NCI-H146 treated with DMSO at 0.1 percent for 48 hours (cell line): ENCODE results near the gene TMCC2.
A peak's percentile ranks its signal among the peaks of the same experiment; 100 is the strongest.
"Not testable (repeated sequence)": the region's sequence is repeated elsewhere in the genome, so short reads cannot be mapped to it uniquely, and the experiment has no call there.

Experiments
- DNase-seq: peaks from one replicate; lab custom pipeline; 2025; ENCODE audit not compliant: unreplicated experiment; lab: John Stamatoyannopoulos, UW

The TMCC2 gene

DNA sequence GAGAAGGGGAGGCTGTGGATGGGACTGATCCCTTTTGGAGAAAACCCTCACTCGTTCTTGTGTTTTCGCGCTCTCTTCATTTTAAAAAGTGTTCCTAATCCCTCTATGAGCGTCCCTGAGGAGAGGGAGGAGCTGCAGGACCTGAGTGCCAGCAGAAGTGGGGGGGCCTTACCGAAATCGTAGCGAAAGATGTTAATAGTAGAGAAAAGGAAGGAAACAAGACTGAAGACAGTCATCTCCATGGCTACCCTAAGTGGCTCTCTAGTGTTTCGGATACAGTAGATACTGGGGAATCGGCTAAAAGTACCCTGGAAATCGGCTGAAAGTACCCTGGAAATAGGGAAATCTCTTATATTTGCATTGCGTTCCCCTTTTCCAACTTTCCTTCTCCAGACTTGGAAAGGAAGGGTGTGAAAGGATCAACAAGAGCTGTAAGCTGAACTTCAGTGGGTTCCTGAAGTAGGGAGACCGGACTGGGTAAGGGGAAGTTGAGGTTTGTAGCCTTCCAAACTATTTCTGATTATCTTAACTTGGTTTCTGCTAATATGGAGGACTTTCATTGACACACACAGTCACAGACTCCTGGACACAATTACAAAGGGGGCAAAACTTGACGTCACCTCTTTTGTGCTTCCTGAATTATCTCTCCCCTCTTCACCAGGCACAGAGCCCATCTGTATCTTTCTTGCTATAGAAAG is 15.8 kb upstream of the TMCC2 start:
- no peak for DNase-seq

DNA sequence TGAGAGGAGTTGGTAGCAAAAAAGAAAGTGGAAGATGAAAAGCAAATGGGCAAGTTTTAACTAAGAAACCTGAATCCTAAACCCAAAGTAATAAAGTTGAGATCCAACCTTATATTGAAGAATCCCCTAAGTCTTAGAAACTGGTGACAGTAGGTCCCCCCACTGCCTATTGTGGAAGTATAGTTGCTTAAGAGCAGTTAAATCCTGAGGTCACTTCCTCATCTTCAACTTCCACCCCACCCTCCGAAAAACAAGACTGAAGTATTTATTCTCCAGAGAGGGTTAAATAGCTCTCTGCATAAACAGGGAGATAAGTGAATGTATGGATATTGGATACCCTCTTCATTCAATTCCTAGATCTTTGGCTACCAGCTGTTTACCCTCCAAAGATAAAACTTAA is 13.0 kb upstream of the TMCC2 start:
- DNase-seq, result no peak

DNA sequence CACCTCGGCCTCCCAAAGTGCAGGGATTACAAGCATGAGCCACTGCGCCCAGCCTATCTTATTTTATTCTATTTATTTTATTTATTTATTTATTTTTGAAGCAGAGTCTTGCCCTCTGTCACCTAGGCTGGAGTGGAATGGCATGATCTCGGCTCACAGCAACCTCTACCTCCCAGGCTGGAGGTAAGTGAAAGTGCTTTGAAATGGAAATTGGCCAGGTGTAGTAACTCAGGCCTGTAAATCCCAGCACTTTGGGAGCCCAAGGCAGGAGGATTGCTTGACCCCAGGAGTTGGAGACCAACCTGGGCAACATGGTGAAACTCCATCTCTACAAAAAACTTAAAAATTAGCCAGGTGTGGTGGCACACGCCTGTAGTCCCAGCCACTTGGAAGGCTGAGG is 11.2 kb upstream of the TMCC2 start:
- no peak for DNase-seq

DNA sequence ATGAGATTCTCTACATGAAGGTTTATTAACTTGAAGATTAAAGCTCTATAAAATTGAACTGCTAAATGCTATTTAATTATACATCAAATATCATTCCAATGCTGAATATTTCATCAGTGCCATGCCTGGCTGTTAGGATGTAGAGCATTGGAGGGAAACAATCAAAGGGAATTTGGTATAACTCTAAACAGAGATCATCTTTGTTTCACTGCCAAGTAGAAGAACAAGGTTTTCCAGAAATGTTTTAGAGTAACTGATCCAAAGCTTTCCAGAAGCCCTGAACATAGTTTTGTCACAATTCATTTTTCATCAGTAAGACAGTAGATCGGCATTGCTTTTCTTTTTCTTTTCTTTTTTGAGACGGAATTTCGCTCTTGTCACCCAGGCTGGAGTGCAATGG is 10.3 kb upstream of the TMCC2 start:
- DNase-seq, result no peak

DNA sequence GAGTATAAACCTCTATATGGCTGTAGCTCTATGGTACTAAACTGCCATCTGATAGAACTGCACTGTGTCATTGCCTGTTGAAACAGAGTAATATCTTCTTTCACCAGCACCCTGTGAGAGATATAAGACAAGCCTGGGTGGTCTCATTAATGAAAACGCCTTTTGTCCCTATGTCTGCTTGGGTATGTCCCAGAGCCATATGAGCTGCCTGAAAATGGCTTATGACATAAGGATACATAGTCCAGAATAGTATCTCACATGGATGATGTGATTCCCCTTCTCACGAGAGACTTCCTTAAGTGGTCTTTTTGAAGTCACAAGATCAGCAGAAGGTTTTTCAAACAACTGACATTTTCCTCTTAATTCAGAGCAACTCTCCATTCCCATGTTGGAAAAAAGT is 7.3 kb upstream of the TMCC2 start:
- DNase-seq, result no peak

DNA sequence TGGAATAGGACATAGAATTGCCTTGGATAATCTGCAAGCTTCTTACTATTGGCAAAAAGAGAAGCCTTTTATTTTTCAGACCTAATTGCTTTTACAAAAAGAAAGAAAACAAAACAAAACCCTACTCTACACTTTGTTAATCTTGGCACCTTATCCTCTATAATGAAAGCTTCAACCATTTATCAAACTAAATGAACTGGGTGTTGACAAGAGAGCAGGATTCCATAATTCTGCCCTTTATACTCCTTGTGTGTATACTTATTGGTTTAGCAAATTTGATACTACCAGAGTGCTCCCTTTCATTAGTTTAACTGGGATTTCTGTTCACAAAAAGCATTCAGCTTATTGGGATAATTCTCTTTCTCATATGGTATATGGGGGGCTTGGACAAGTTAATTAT is 3.0 kb upstream of the TMCC2 start:
- no peak for DNase-seq

DNA sequence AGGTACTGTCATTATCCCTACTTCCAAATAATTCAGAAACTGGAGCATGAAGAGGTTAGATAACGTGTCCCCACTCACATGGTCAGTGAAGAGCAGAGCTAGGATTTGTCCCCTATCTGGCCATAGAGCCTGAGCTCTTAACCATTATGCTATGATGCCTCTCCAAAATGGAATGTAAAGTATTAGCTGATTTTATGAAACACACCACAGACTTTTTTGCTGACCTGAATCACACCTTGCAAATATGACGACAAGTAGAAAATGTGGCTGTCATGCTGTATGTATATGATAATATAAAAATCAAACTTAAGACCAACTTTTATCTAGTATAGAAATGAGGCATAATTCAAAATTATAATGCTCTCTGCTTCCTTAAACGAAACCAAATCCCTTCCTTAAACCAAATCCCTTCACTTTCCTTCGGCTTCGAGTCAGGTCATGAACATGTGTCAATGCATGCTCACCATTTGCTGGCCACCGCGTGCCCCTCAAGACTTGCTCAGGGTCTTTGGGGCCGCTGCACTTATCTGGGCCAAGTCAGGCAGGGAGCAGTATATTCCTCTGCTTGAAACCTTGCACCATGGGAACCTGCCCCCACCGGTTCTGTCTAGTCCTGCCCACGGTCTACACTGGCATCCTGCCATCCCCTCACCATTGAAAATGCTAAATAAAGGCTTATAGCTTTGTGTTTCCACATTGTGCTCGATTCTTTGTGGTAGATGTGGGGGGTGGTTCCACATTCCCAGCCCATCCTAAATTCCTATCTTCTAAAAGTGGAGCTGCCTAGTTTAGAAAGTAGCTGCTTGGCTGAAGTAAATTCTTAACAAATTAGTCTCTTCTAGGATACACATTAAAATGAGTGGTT is 1.6 kb upstream of the TMCC2 start:
- DNase-seq, result no peak

DNA sequence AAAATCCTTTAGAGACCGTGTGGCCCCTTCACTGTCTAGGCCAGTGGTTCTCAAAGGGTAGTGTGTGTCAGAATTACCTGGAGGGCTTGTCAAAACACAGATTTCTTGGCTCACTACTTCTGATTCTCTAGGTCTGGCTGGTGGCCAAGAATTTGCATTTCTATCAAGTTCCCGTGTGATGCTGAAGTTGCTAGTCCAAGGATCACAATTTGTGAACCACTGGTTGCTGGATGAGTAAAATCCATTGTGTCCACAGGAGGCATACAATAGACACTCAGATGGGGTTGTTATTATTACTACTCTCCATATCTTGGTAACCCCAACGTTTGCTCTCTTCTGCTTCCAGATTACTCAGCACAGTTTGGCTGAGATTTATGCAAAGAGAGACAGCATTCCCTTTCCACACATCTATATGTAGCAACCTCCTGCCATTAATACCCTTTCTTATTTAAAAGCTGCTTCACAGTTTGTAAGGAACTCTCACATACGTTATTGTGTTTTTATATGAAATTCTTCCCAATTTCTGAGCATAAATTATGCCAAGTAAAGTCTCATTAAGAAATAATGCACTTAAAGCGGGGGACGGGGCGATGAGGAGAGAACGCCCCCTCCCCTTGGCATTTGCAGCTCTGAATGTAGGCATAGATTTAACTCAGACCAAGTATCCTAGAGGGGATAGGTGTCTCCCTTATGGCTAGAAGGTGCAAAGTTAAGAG is 720 bp upstream of the TMCC2 start:
- DNase-seq, result no peak

DNA sequence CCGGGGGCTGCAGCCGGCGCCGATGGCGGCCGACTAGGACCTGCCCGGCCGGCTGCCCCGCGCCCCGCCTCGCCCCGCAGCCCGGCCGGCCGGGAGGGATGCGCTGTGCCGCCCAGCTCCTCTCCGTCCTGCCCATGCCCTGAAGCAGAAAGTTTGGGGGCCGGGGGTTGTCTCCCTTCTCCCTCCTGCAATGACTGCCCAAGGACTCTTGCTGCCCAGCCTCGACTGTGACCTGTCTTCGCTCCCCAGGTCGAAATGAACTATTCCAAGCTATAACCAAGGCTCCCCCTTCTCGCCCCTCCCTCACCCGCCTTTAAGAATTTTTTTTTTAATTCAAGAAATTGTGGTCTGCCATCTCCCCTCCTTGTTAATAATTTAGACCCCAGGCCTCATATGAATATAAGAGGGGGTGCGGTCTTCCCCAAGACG is 361 bp downstream of the TMCC2 start:
- DNase-seq, result no peak

DNA sequence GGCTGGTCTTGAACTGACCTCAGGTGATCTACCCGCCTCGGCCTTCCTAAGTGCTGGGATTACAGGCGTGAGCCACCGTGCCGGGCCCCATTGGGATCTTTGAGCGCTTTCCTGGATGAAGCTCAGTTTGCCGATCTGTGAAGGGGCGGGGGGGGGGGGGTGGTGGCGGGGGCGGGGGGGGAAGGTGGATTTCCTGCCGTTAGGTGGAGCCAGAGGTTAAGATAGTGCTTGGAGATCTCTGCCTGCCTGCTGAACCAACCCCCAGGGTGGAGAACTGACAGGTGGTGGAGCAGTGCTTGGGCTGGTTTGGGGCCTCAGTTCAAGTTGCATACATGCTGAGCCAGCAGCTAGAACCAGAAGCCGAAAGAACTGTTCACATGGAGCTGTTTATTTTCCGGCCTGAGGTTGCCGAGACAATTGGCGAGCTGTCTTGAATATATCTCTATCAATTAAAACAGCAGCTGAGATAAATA is 1.7 kb downstream of the TMCC2 start:
- peak; percentile 75 for DNase-seq

DNA sequence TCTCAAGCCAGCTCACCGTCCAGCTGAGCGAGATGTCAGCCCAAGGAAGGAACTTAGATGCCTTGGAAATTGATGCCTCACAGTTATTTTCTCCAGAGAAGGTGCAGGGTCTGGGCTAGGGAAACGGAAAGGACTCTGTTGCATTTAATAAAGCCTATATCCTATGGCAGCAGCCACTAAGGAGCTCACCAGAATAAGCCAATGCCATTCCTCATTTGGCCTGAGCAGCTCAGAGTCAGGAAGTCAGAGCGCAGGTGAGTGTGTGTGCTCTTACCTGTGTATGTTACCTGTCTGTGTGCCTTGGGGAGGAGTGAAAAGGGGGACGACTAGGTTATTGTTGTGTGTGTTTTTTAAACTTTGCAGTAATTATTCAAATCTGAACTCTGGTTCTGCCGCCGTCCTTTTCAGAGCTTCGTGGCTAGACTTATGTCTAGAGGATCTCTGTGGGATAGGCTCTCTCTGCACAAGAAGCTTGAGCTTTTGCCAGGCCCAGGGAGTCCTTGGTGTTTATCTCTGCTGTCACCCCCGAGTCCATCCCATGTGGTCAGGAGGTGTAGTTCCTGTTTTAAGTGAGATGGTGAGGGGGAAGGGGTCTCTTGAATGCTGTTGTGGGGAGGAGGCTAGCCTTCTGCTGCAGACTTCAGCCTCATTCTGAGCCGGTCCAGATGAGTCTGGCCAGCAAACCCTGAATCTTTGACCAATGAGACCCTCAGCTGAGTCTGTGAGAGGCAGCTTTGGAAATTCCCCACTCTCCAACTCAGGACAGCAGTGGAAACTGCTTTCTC is 2.4 kb downstream of the TMCC2 start:
- DNase-seq, result no peak

DNA sequence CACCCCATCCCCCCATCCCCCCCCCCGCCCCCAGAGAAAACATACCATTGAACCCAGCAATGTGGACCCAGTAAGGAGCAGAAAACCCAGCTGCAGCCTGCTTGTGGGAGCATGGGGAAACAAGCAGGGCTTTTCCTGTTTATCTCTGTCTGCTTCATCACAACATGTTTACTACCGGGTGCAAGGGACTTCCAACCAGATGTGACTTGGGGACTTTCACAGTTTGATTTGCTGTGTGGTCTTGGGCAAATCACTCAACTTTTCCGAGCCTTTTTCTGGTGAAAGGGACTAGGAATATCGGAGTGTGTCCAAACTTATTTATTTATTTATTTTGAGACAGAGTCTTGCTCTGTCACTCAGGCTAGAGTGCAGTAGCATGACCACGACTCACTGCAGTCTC is 3.2 kb downstream of the TMCC2 start:
- no peak for DNase-seq

DNA sequence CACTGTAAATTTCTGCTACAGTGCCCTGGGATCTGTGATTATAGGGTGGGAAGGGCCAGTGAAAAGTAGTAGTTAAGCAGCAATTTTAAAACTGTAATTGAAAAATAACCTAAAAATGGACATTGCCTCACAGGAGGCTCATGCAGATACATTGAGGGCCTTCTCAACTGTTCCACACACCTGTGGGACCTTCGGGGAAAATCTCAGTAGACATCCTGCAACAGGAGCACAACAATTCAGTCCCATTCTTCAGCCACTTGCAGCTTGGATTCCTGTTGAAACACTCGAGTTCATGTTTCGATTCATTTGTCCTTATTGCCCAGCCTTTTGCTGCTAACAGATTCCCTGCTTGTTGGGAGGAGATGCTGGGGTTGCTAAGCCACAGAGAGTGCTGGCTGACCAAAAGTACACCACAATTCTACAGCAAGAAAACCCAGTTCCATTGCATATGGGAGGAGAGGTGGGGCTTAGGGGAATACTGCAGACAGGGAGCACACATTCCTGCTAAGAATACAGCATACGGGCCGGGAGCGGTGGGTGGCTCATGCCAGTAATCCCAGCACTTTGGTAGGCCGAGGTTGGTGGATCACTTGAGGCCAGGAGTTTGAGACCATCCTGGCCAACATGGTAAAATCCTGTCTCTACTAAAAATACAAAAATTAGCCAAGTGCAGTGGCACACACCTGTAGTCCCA is 4.5 kb downstream of the TMCC2 start:
- no peak for DNase-seq

DNA sequence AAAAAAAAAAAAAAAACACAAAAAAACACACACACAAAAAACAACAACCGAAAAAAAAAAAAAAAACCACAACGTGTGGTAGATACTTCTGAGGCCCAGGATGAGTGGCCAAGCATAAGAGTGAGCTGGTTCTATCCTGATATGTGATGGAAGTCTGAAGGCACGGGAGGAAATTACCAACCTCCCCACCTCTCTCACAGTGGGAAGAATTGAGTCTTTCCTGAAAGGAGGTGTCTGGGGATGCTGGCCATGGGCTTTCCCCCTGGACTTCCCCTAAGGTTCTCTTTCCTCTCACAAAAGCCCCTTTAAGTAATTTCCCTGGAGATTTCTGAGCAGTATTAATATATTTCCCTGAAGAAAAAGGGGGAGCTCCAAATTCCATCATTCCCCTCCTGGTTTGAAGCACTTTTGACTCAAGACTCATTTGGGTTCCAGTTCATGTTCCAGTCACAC is 5.2 kb downstream of the TMCC2 start:
- DNase-seq, result no peak

DNA sequence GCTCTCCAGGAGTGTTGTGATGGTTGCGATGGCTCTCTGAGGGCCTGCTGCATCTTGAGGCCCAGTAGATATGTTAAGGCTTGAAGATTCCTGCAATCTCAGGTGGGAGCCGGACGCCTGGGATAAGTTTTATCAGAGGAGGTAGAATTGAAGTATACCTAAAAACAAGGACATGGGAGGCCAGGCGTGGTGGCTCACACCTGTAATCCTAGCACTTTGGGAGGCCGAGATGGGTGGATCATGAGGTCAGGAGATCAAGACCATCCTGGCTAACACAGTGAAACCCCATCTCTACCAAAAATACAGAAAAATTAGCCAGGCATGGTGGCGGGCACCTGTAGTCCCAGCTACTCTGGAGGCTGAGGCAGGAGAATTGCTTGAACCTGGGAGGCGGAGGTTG is 6.2 kb downstream of the TMCC2 start:
- DNase-seq, result not testable (repeated sequence)

DNA sequence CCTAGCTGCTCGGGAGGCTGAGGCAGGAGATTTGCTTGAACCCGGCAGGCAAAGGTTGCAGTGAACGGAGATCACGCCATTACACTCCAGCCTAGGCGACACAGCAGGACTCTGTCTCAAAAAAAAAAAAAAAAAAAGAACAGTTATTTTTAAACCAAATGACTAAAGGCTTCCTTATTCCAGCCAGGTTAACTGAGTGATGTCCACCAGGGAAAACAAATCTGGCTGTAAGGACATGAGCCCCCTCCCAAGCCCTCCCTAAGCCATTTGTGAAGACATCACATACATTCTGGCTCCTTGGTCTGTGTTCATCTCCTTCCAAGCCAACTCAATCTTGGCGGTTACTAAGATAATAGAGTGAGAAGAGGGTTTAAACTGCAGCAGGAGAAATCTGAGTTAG is 8.2 kb downstream of the TMCC2 start:
- DNase-seq, result no peak

DNA sequence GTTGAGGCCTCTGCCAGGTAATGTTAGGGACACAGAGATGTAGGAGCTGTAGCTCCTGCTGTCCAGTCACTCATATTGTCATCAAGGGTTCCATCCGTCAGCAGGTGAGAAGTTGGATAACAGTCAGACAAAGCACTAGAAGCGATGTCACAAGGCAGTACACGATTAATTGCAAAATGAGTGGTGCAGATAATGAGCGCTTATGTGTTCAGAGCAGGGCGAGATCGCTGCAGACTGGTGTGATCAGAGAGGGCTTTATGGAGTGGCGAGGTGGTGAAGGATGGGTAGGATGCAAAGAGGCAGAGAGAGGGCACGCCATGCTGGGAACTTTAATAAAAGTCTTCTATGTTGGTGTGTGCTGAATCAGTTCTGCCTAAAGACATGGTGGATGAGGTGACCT is 8.8 kb downstream of the TMCC2 start:
- no peak for DNase-seq

DNA sequence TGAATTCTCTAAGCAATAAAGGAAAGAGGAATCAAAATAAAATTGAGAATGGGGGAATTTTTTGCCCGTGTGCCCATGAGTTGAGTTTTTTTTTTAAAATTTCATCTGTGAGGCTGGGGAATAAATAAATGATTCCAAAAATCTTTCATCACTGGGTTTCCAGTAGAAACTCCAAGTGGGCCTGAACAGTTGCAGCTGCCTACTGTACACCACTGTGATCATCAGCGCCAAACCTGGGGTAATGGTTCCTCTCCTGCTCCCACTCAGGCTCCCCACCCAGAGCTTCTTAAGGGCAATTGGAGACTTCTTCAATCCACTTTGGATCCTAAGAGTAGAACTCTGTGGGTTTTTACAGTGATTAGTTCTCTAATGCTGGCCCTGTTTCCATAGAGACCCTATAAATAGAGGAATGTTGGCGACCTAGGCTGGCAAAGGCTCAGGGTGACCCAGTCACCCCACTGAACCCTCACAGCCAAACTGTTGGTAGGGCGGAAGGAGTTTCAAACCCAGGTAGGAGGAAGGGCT is 9.3 kb downstream of the TMCC2 start:
- no peak for DNase-seq

DNA sequence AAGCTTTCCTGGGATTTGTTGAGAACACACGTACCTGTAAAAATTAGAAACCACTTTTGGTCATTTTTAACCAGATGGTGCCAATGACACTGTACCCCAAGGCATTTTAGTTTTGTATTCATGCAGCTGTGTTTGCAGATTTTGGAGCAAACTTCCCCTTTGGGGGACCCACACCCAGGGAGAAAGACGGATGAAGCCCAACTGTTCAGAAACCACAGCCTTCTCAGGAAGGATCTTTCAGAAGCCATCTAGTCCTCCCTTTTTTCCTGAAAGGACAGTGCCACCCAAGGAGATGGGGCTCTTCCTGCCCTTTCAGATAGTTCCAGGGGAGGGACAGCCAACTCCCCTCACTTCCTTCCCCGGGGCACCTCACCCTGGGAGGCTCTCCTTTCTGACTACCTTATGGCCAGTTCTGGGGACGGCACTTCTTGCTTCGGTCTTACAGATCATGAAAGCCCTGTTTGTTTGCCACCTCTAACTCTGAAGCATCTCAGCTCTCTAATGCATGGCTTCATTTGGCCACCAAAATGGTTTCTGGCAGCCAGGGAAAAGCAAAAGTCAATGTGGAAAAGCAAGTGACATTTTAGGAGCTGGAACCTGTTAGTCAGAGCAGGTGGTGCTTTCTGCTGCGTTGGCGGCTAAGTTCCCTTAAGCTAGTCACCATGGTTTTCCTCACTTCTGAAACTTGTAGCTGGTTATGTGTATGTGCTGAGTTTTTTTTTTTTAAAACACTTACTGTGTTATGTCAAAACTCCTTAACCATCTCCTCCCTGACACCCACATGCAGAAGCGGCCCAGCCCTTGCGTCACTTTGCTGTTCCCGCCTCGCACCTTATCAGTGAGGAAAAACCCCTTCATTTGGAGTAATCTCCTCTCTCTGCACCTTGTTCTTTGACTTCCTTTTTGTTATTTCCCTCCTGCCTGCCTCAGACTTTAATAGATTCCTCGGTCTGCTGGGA is 10.1 kb downstream of the TMCC2 start:
- DNase-seq, result no peak
